Fibroblast of the aortic adventitia (primary cell): ENCODE data around the gene CADM4. TPM values are rescaled to one million over a fixed set of nuclear protein-coding genes. Genes with fewer than 3 reads are reported as not detected.

ENCODE experiments used
- DNase-seq: peaks from one replicate; pipeline ENCODE4 v3.0.0-alpha.2; 2010; ENCODE audit warnings: low read depth
- H3K4me3 ChIP-seq: 2 replicates; pipeline ENCODE4 v1.5.1; 2011; ENCODE audit warnings: low read depth, mild to moderate bottlenecking, control low read depth, low read length, moderate library complexity
- small RNA-seq: library from RNA; depleted of rRNA; stranded (forward); fragments of <200 nt; gene quantifications from one replicate; pipeline ENCODE3, GENCODE V24; 2012
- total RNA-seq: library from RNA; depleted of rRNA; stranded (reverse); fragments of >200 nt; gene quantifications from 2 replicates; pipeline ENCODE4 v1.2.3, GENCODE V29; 2012; ENCODE audit warnings: low replicate concordance
- TF ChIP-seq, protein P1 (sequence below): IDR thresholded peaks from 2 replicates; pipeline ENCODE4 v1.5.1; 2011; ENCODE audit warnings: mild to moderate bottlenecking, low read length, control low read depth, inconsistent platforms; ENCODE audit not compliant: insufficient read depth

Gene CADM4
- total RNA-seq, 1 donor: 0.27 TPM

GRCh38 chr19:43575156-43575950 is 64.3 kb downstream of the CADM4 start, which contains the start of the genes PINLYP and XRCC1:
TSS of gene PINLYP (plus strand) at chr19:43575801. CDS start at chr19:43577192, 1,391 bp downstream.
TSS of gene XRCC1 (minus strand) at chr19:43575527. CDS start at chr19:43575458, 69 bp downstream.
- peak; percentile 98 for DNase-seq
- peak within 1 kb of the TSS; percentile 71 for H3K4me3 ChIP-seq
- TF ChIP-seq, protein P1, sequence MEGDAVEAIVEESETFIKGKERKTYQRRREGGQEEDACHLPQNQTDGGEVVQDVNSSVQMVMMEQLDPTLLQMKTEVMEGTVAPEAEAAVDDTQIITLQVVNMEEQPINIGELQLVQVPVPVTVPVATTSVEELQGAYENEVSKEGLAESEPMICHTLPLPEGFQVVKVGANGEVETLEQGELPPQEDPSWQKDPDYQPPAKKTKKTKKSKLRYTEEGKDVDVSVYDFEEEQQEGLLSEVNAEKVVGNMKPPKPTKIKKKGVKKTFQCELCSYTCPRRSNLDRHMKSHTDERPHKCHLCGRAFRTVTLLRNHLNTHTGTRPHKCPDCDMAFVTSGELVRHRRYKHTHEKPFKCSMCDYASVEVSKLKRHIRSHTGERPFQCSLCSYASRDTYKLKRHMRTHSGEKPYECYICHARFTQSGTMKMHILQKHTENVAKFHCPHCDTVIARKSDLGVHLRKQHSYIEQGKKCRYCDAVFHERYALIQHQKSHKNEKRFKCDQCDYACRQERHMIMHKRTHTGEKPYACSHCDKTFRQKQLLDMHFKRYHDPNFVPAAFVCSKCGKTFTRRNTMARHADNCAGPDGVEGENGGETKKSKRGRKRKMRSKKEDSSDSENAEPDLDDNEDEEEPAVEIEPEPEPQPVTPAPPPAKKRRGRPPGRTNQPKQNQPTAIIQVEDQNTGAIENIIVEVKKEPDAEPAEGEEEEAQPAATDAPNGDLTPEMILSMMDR: no peak

DNA sequence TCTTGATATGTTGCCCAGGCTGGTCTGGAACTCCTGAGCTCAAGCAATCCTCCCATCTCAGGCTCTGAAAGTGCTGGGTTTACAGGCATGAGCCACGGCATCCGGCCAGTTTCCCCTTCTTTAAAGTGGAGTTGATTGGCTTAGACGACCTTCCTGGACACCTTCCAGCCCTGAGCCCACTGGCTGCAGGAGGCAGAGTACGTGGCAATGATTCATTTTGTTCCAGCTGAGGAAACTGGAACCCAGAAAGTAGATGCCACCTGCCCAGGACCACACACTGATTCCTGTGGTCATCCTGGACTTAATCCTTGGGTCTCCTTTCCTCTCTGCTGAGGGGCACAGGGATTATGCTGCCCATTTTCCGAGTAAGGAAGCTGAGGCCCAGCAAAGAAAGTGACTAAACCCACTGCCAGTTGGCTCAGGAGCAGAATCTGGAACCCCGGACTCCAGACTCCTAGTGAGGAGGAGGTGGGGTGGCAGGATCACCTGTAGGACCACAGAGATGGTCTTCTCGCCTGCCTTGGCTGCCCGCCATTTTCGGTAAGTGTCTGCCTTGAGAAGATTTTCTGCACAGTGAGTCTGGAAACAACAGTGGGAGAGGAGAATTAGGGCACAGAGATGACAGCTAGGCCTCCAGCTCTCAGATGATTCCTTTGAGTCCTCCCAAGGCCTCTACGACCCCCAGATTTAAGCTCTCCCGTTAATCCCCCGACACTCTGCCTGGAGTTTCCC is 65.1 kb downstream of the CADM4 start:
- DNase-seq: no peak
- peak overlapping the region; percentile 71 for H3K4me3 ChIP-seq
- TF ChIP-seq, protein P1: no peak

Small RNA genes lying within 50 kb of the gene (small RNA-seq; reads per million reads assigned to genes)
- gene RN7SL368P: not detected

Other genes with a start within 250 kb of the CADM4 start
- not detected in 2 replicates for gene TEX101, start 225.0 kb downstream of the CADM4 start, total RNA-seq
- 0.36 TPM in 1 of 2 replicates, not detected in the other for gene LYPD3, start 174.2 kb downstream of the CADM4 start, total RNA-seq
- 8.0 and 11.4 TPM in 2 replicates for gene PHLDB3, start 135.1 kb downstream of the CADM4 start, total RNA-seq
- gene ETHE1, start 112.6 kb downstream of the CADM4 start, total RNA-seq: 11.3 and 78.2 TPM in 2 replicates
- gene ZNF575, start 106.7 kb downstream of the CADM4 start, total RNA-seq: 0.63 TPM in 1 of 2 replicates, not detected in the other
- gene XRCC1, start 64.3 kb downstream of the CADM4 start, total RNA-seq: 23.5 and 32.9 TPM in 2 replicates
- 6.4 and 7.4 TPM in 2 replicates for gene PINLYP, start 64.0 kb downstream of the CADM4 start, total RNA-seq
- 17.5 and 32.3 TPM in 2 replicates for gene IRGQ, start 43.7 kb downstream of the CADM4 start, total RNA-seq
- 10.0 and 10.3 TPM in 2 replicates for gene ZNF576, start 43.3 kb downstream of the CADM4 start, total RNA-seq
- 0.09 TPM in 1 of 2 replicates, not detected in the other for gene SRRM5, start 27.8 kb downstream of the CADM4 start, total RNA-seq
- 14.0 and 34.8 TPM in 2 replicates for gene ZNF428, start 20.2 kb downstream of the CADM4 start, total RNA-seq
- 46.3 and 73.6 TPM in 2 replicates for gene PLAUR, start 30.3 kb upstream of the CADM4 start, total RNA-seq
- gene IRGC, start 76.2 kb upstream of the CADM4 start, total RNA-seq: not detected in 2 replicates
- gene SMG9, start 115.1 kb upstream of the CADM4 start, total RNA-seq: 18.6 and 25.0 TPM in 2 replicates
- gene KCNN4, start 141.1 kb upstream of the CADM4 start, total RNA-seq: 1.2 and 39.9 TPM in 2 replicates
- 0.72 and 1.1 TPM in 2 replicates for gene LYPD5, start 162.6 kb upstream of the CADM4 start, total RNA-seq
- 12.5 and 29.9 TPM in 2 replicates for gene ZNF283, start 187.5 kb upstream of the CADM4 start, total RNA-seq
- 4.1 and 4.6 TPM in 2 replicates for gene ZNF404, start 244.1 kb upstream of the CADM4 start, total RNA-seq